DOHH2 (cell line): ENCODE results near the gene PCDHGB3.
A peak's percentile ranks its signal among the peaks of the same experiment; 100 is the strongest.

ENCODE experiments used
- H3F3A ChIP-seq: fragments of 200-600 bp; sonication (generic), shearing (Covaris generic); 2 replicates; pipeline ENCODE4 v1.6.0; 2016; ENCODE audit warnings: antibody characterized with exemption, mild to moderate bottlenecking; ENCODE audit not compliant: control insufficient read depth, insufficient read depth
- H3K27ac ChIP-seq: fragments of 200-600 bp; sonication (generic); 2 replicates; pipeline ENCODE4 v1.5.1; 2014; ENCODE audit warnings: low read depth, mild to moderate bottlenecking, low read length, moderate library complexity
- H3K27me3 ChIP-seq: fragments of 200-600 bp; sonication (generic); 2 replicates; pipeline ENCODE4 v1.6.1; 2014; ENCODE audit warnings: mild to moderate bottlenecking, low read length, mixed read lengths; ENCODE audit not compliant: control insufficient read depth
- H3K36me3 ChIP-seq: fragments of 200-600 bp; sonication (generic); 2 replicates; pipeline ENCODE4 v1.6.1; 2014; ENCODE audit warnings: mild to moderate bottlenecking, low read length, moderate library complexity, mixed read lengths; ENCODE audit not compliant: control insufficient read depth
- H3K4me1 ChIP-seq: fragments of 200-600 bp; sonication (generic); 2 replicates; pipeline ENCODE4 v1.6.1; 2014; ENCODE audit warnings: mild to moderate bottlenecking, low read length, mixed read lengths; ENCODE audit not compliant: control insufficient read depth
- H3K4me2 ChIP-seq: fragments of 200-600 bp; sonication (generic); 2 replicates; pipeline ENCODE4 v1.6.0; 2014; ENCODE audit warnings: mild to moderate bottlenecking, low read length, moderate library complexity
- H3K4me3 ChIP-seq: fragments of 200-600 bp; sonication (generic); 2 replicates; pipeline ENCODE4 v1.5.1; 2014; ENCODE audit warnings: mild to moderate bottlenecking, low read length, mixed read lengths
- H3K79me2 ChIP-seq: fragments of 200-600 bp; sonication (generic); 2 replicates; pipeline ENCODE4 v1.6.1; 2014; ENCODE audit warnings: mild to moderate bottlenecking, low read length, mixed read lengths; ENCODE audit not compliant: control insufficient read depth
- H3K9me2 ChIP-seq: fragments of 200-600 bp; sonication (generic); replicated peaks from 2 replicates; pipeline ENCODE4 v1.6.1; 2014; ENCODE audit warnings: mild to moderate bottlenecking, low read length, mixed read lengths; ENCODE audit not compliant: control insufficient read depth
- H3K9me3 ChIP-seq: fragments of 200-600 bp; sonication (generic); 2 replicates; pipeline ENCODE4 v1.6.1; 2014; ENCODE audit warnings: antibody characterized with exemption, low read length, mixed read lengths; ENCODE audit not compliant: control insufficient read depth, insufficient read depth
- H4K20me1 ChIP-seq: fragments of 200-600 bp; sonication (generic); 2 replicates; pipeline ENCODE4 v1.6.0; 2014; ENCODE audit warnings: low read depth, mild to moderate bottlenecking, antibody characterized with exemption, low read length, moderate library complexity; ENCODE audit not compliant: control insufficient read depth, insufficient read depth
- EZH2phosphoT487 ChIP-seq: fragments of 200-600 bp; sonication (generic); IDR thresholded peaks from 2 replicates; pipeline ENCODE4 v1.6.1; 2017; ENCODE audit warnings: borderline replicate concordance, mild to moderate bottlenecking, antibody characterized with exemption, low read length, moderate library complexity, mixed read lengths
- TF ChIP-seq, protein P1 (sequence below): fragments of 200-600 bp; sonication (generic); IDR thresholded peaks from one replicate; pipeline ENCODE4 v1.5.1; 2014; ENCODE audit warnings: antibody characterized with exemption, mild to moderate bottlenecking, low read depth, low read length; ENCODE audit not compliant: poor library complexity, severe bottlenecking

PCDHGB3 gene

DNA sequence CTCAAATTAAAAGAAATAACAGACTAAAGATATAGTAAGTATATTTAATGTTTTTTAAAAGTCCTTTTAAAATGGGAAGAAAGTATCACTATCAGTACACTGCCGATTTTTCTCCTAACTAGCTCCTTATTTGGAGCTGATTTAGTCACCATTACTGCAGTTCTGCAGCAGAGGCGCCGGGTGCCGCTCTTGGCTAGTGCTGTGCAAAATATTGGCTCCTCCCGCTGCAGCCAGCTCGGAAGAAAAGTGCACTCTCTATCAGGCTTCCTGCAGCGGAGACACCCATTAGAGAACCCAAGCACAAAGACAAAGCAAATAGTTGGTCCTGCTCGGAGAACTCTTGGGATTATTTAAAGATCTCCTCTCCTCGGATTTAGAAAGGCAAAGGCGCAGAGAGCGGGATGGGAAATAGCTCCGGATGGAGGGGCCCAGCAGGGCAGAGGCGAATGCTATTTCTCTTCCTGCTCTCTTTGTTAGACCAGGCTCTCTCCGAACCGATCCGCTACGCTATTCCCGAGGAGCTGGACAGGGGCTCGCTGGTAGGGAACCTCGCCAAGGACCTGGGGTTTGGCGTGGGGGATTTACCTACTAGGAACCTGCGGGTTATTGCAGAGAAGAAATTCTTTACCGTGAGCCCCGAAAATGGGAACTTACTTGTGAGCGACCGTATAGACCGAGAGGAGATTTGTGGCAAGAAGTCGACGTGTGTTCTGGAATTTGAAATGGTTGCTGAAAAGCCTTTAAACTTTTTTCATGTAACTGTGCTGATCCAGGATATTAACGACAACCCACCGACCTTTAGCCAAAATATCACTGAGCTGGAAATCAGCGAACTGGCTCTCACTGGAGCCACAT is at the start of gene PCDHGB3:
Gene PCDHGB3 (plus strand): TSS at position 249 of the 855 bp plus-strand sequence. CDS start 153 bp downstream, at position 402.
- H4K20me1 ChIP-seq: no peaks in the 10 kb centered on the region
- peaks cover 17% of the 10 kb centered on the region for H3K4me1 ChIP-seq
- no peaks in the 10 kb centered on the region for H3K27me3 ChIP-seq
- peaks cover 59% of the 10 kb centered on the region for H3K9me3 ChIP-seq
- 0 out of 2 replicates have a peak, but pooled peaks cover 3% of the 10 kb centered on the region for H3F3A ChIP-seq
- H3K4me3 ChIP-seq: peak within 1 kb of the TSS; percentile 73
- H3K4me2 ChIP-seq: peak within 1 kb of the TSS; percentile 64
- no peak within 1 kb of the TSS; the same call in 1 of the 2 replicates for H3K27ac ChIP-seq
- peaks cover 64% of the 10 kb centered on the region for H3K36me3 ChIP-seq
- no peaks in the 10 kb centered on the region for H3K9me2 ChIP-seq
- no peak for TF ChIP-seq EZH2phosphoT487
- TF ChIP-seq, protein P1, sequence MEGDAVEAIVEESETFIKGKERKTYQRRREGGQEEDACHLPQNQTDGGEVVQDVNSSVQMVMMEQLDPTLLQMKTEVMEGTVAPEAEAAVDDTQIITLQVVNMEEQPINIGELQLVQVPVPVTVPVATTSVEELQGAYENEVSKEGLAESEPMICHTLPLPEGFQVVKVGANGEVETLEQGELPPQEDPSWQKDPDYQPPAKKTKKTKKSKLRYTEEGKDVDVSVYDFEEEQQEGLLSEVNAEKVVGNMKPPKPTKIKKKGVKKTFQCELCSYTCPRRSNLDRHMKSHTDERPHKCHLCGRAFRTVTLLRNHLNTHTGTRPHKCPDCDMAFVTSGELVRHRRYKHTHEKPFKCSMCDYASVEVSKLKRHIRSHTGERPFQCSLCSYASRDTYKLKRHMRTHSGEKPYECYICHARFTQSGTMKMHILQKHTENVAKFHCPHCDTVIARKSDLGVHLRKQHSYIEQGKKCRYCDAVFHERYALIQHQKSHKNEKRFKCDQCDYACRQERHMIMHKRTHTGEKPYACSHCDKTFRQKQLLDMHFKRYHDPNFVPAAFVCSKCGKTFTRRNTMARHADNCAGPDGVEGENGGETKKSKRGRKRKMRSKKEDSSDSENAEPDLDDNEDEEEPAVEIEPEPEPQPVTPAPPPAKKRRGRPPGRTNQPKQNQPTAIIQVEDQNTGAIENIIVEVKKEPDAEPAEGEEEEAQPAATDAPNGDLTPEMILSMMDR: peak; percentile 72
- peaks cover 37% of the 10 kb centered on the region for H3K79me2 ChIP-seq

DNA sequence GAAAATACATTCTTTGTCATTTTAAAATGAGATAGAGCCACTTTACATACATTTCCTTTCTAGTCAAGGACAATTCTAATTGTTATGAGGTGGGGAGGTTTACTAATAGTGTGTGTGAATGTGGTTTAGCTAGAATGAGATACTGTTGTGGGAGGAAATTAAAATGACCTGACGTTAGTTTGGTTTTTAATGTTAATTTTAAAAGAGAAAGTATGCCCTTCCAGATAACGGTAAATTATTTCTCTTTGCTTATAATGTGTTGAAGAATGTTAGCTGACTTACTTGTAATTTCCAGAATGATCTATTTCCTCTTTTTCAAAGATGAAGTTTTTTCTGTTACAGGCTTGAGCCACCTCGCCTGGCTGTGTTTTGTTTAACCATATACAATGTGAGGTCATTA is 47.8 kb upstream of the PCDHGB3 start:
- no peak overlapping the region for H3K27ac ChIP-seq
- H3K9me2 ChIP-seq: no peaks in the 10 kb centered on the region
- H3F3A ChIP-seq: no peaks in the 10 kb centered on the region
- peak overlapping the region; percentile 66; the same call in 1 of the 2 replicates for H3K4me2 ChIP-seq
- H3K4me3 ChIP-seq: peak overlapping the region; percentile 11
- H3K36me3 ChIP-seq: peaks cover 28% of the 10 kb centered on the region
- H3K79me2 ChIP-seq: peaks cover 32% of the 10 kb centered on the region
- H3K27me3 ChIP-seq: no peaks in the 10 kb centered on the region
- TF ChIP-seq, protein P1: no peak
- no peak for TF ChIP-seq EZH2phosphoT487
- peaks cover 37% of the 10 kb centered on the region for H3K9me3 ChIP-seq
- no peaks in the 10 kb centered on the region for H4K20me1 ChIP-seq
- peaks cover 39% of the 10 kb centered on the region for H3K4me1 ChIP-seq

DNA sequence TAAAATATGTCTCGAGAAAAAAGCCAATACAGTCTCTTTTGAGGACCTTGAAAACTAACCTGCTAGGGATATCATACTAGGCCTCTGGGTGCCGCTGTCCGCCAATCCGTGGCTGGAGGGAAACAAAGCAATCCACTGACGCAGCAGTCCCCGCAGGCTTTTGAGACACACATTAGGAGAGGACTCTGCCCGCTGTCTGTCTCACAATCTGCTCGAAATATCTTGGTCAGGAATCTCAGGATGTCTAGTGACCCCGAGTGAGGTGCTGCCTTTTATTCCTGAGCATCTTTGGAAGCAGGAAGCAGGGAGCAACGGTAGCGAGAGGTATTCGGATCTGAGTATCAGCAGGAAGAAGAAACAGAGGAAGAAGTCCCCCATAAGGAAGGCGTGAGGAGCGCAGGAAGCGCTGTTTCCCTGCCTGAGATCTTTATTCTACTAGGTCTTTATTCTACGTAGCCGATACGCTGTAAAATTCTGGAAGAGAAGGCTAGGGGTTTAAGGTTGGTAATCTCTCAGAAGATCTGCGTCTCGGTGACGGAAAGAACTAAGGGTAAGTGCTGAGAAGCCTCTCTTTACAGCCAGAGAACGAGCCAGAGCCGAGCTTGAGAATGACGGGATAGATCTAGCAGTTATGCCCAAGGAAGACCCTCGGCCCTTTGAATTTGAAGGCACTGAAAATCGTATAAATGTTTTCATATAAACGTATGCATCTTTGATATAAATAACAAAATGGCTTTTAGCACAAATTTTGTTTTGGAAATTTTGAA is 43.8 kb upstream of the PCDHGB3 start:
- no peaks in the 10 kb centered on the region for H4K20me1 ChIP-seq
- peaks cover 12% of the 10 kb centered on the region; the same call in 1 of the 2 replicates for H3K9me3 ChIP-seq
- TF ChIP-seq, protein P1: peak; percentile 75
- TF ChIP-seq EZH2phosphoT487: no peak
- H3K27me3 ChIP-seq: no peaks in the 10 kb centered on the region
- no peaks in the 10 kb centered on the region for H3F3A ChIP-seq
- peak overlapping the region; percentile 80 for H3K4me3 ChIP-seq
- peaks cover 37% of the 10 kb centered on the region for H3K4me1 ChIP-seq
- no peaks in the 10 kb centered on the region for H3K36me3 ChIP-seq
- H3K9me2 ChIP-seq: no peaks in the 10 kb centered on the region
- H3K27ac ChIP-seq: peak overlapping the region; percentile 31; the same call in 1 of the 2 replicates
- no peaks in the 10 kb centered on the region for H3K79me2 ChIP-seq
- peak overlapping the region; percentile 73 for H3K4me2 ChIP-seq
